Activated CD8-positive, alpha-beta T cell treated with anti-CD3 and anti-CD28 coated beads for 36 hours (primary cell): ENCODE results near the gene NEURL4. TPM values are rescaled to one million over a fixed set of nuclear protein-coding genes. Genes with fewer than 3 reads are reported as not detected.
"Not testable (repeated sequence)": the region's sequence is repeated elsewhere in the genome, so short reads cannot be mapped to it uniquely, and the experiment has no call there.

ENCODE experiments used
- ATAC-seq: fragments of 200-7000 bp; cut with Tn5 transposase; one replicate; pipeline ENCODE4 v1.10.0; 2021; ENCODE audit warnings: mild to moderate bottlenecking, moderate library complexity
- CTCF ChIA-PET: fragments of 350-600 bp; sonication (Branson Sonifier 250); formaldehyde crosslinking; loops from one replicate; lab custom pipeline; 2021; ENCODE audit warnings: antibody characterized with exemption; lab: Charles Lee
- POLR2A ChIA-PET: fragments of 350-600 bp; sonication (Branson Sonifier 250); formaldehyde crosslinking; loops from one replicate; lab custom pipeline; 2021; ENCODE audit warnings: antibody characterized with exemption; lab: Charles Lee
- DNase-seq: peaks from one replicate; pipeline ENCODE4 v3.0.0-alpha.2; 2020
- H3K27ac Mint-ChIP-seq: one replicate; pipeline ENCODE4 v1.8.0; 2021; ENCODE audit warnings: mild to moderate bottlenecking, mixed read lengths
- H3K27me3 Mint-ChIP-seq: one replicate; pipeline ENCODE4 v1.8.0; 2021; ENCODE audit warnings: mixed read lengths
- H3K36me3 Mint-ChIP-seq: one replicate; pipeline ENCODE4 v1.8.0; 2021; ENCODE audit warnings: low read depth, mixed read lengths
- H3K4me1 Mint-ChIP-seq: one replicate; pipeline ENCODE4 v1.8.0; 2021; ENCODE audit warnings: low read depth, mixed read lengths
- H3K4me3 Mint-ChIP-seq: one replicate; pipeline ENCODE4 v1.8.0; 2021; ENCODE audit warnings: mild to moderate bottlenecking, moderate library complexity, mixed read lengths
- H3K9me3 Mint-ChIP-seq: one replicate; pipeline ENCODE4 v1.8.0; 2021; ENCODE audit warnings: mixed read lengths
- CTCF ChIP-seq: fragments of 200-600 bp; IDR thresholded peaks from one replicate; pipeline ENCODE4 v1.8.0; 2022; ENCODE audit warnings: antibody characterized with exemption, mild to moderate bottlenecking
- intact Hi-C: fragments of 100-400 bp; cut with micrococcal nuclease; formaldehyde crosslinking; loops from one replicate; pipeline ENCODE4 v1.10.0; 2022
- total RNA-seq, 2 experiments: library from RNA; stranded (reverse); gene quantifications; one replicate each; pipeline ENCODE4 v1.2.3, GENCODE V29; 2021

The NEURL4 gene
- total RNA-seq, 2 experiments from 2014 or later = 36.2 to 40.4 TPM

GRCh38 chr17:7346761-7347614 lies 17.9 kb upstream of the NEURL4 start:
- no peaks in the 10 kb centered on the region for H3K9me3 Mint-ChIP-seq
- intact Hi-C loops = no loop called here
- ATAC-seq (no peak), DNase-seq (no peak)
- ChIA-PET POLR2A (interaction anchor here (5.2 to 7.4 kb wide), 2 partner anchors 10 to 33 kb away, joined by 29 to 76 read pairs; partner anchors contain the start of genes ACAP1 and GPS2), CTCF (interaction anchor here (3.8 to 6.8 kb wide), 4 partner anchors 9 to 50 kb away, joined by 16 to 50 read pairs (median 34); partner anchors contain the start of genes ACAP1 and TMEM95)
- no peak for TF ChIP-seq CTCF
- peaks cover 28% of the 10 kb centered on the region for H3K4me1 Mint-ChIP-seq
- no peaks in the 10 kb centered on the region for H3K27me3 Mint-ChIP-seq
- peaks cover 48% of the 10 kb centered on the region for H3K36me3 Mint-ChIP-seq
- peak overlapping the region; percentile 34 for H3K27ac Mint-ChIP-seq
- H3K4me3 Mint-ChIP-seq = no peak overlapping the region

DNA sequence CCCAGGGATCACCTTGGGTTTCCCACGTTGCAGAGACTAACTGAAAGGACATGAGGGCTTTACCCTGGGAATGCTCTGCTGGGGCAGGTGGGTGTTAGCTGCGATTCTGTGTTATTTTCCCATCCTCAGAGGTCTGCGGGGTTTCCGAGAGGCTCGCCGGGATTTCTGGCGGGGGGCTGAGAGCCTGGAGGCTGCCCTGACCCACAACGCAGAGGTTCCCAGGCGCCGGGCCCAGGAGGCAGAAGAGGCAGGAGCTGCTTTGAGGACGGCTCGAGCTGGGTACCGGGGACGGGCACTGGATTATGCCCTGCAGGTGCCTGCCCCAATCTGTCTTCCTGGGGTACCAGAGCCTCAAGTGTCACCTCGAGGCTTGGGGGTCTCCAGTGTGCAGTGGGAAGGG lies 14.1 kb upstream of the NEURL4 start:
- no peaks in the 10 kb centered on the region for H3K27me3 Mint-ChIP-seq
- DNase-seq (no peak), ATAC-seq (no peak)
- intact Hi-C loops = no loop called here
- H3K36me3 Mint-ChIP-seq = peaks cover 44% of the 10 kb centered on the region
- TF ChIP-seq CTCF = no peak
- H3K4me1 Mint-ChIP-seq = peaks cover 17% of the 10 kb centered on the region
- peak overlapping the region; percentile 72 for H3K27ac Mint-ChIP-seq
- no peak overlapping the region for H3K4me3 Mint-ChIP-seq
- POLR2A ChIA-PET = interaction anchor here (0.8 to 1.8 kb wide), 5 partner anchors 8 to 240 kb away, joined by 3 to 10 read pairs (median 3); no protein-coding TSS in a partner anchor
- no peaks in the 10 kb centered on the region for H3K9me3 Mint-ChIP-seq
- CTCF ChIA-PET = interaction anchor here (1.0 to 6.3 kb wide), 3 partner anchors 13 to 218 kb away, joined by 3 to 50 read pairs (median 20); partner anchors contain the start of gene TMEM95

DNA sequence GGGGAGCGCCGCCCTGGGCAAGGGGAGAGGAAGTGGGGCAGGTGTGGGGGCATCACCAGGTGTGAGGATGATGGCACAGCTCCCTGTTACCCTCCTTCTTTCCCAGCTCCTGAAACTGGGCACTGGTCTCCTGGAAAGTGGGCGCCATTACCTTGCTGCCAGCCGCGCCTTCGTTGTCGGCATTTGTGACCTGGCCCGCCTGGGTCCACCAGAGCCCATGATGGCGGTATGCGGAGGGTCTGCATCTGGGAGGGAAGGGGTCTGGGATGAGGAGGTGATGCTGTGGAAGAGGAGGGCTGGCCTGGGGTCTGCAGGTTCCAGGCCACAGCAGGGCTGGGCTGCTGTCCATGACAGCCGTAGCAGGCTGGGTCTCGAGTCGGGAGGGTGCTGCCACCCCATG lies 12.7 kb upstream of the NEURL4 start:
- DNase-seq = no peak
- Mint-ChIP-seq H3K27ac (no peak overlapping the region), H3K36me3 (peaks cover 49% of the 10 kb centered on the region), H3K9me3 (no peaks in the 10 kb centered on the region), H3K4me1 (peaks cover 21% of the 10 kb centered on the region), H3K4me3 (no peak overlapping the region), H3K27me3 (no peaks in the 10 kb centered on the region)
- TF ChIP-seq CTCF = no peak
- intact Hi-C loops = no loop called here
- POLR2A ChIA-PET = interaction anchor here (1.0 to 2.1 kb wide), 5 partner anchors 9 to 34 kb away, joined by 3 to 10 read pairs (median 6); partner anchors contain the start of gene NEURL4
- CTCF ChIA-PET = interaction anchor here (1.0 to 6.3 kb wide), 3 partner anchors 12 to 219 kb away, joined by 3 to 50 read pairs (median 4); partner anchors contain the start of gene NEURL4
- ATAC-seq = no peak

DNA sequence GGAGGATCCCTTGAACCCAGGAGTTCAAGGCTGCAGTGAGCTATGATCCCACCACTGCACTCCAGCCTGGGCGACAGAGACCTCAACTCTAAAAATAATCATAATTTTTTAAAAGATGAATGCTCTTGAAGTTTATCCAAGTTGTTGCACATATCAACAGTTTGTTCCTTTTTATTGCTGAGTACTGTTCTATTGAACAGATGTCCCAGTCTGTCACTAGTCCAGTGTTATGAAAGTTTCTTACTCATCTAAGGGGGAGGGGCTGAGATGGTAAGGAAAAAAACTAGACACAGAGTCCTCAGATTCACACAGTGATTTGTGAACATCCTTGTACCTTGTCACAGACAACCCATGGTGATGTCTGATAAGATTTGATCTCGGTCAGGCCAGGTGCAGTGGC lies 11.0 kb upstream of the NEURL4 start:
- intact Hi-C loops = no loop called here
- H3K27ac Mint-ChIP-seq = no peak overlapping the region

DNA sequence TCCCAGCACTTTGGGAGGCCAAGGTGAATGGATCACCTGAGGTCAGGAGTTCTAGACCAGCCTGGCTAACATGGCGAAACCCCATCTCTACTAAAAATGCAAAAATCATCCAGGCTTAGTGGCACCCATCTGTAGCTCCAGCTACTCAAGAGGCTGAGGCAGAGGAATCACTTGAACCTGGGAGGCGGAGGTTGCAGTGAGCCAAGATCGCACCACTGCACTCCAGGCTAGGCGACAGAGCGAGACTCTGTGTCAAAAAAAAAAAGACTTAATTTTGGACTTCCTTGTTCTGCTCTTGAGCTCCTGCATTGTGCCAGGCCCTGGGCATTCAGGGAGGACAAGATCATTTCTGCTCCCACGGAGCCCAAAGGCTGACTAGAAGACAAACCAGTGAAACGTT lies 8.5 kb upstream of the NEURL4 start:
- H3K27ac Mint-ChIP-seq = peak overlapping the region; percentile 93
- ChIA-PET CTCF (interaction anchor here (1.0 to 6.3 kb wide), 10 partner anchors 9 to 350 kb away, joined by 3 to 60 read pairs (median 6); partner anchors contain the start of genes GPS2, SLC2A4 and TP53), POLR2A (interaction anchor here (0.6 to 7.8 kb wide), 8 partner anchors 11 to 119 kb away, joined by 3 to 87 read pairs (median 3); partner anchors contain the start of genes DVL2, GPS2 and KCTD11)
- ATAC-seq, DNase-seq, H3K27me3 Mint-ChIP-seq, intact Hi-C loops, H3K9me3 Mint-ChIP-seq: not testable (repeated sequence)
- peaks cover 40% of the 10 kb centered on the region for H3K4me1 Mint-ChIP-seq
- peak overlapping the region; percentile 89 for H3K4me3 Mint-ChIP-seq
- peaks cover 31% of the 10 kb centered on the region for H3K36me3 Mint-ChIP-seq

More for the DNA sequence above, 11.0 kb upstream of the NEURL4 start:
- Mint-ChIP-seq H3K4me3 (no peak overlapping the region), H3K4me1 (peaks cover 30% of the 10 kb centered on the region), H3K9me3 (no peaks in the 10 kb centered on the region), H3K27me3 (no peaks in the 10 kb centered on the region), H3K36me3 (peaks cover 43% of the 10 kb centered on the region)
- POLR2A ChIA-PET = interaction anchor here (7.8 kb wide), 1 partner anchor 8 kb away, joined by 76 read pairs; the partner anchor contains the start of gene KCTD11
- TF ChIP-seq CTCF = no peak
- DNase-seq (no peak), ATAC-seq (no peak)
- CTCF ChIA-PET = interaction anchor here (3.2 kb wide), 1 partner anchor 9 kb away, joined by 8 read pairs; no protein-coding TSS in a partner anchor
